ENCODE data around the gene ADAT3. TPM values are rescaled to one million over a fixed set of nuclear protein-coding genes. Genes with fewer than 3 reads are reported as not detected.

The ADAT3 gene
- total RNA-seq, 1 donor, result 3.3 TPM

GRCh38 chr19:1901940-1902404 lies 3.2 kb upstream of the ADAT3 start:
- DNase-seq (ENCODE audit: insufficient read length, low spot score, missing footprints), result no peak
- H3K79me2 ChIP-seq (ENCODE audit: insufficient read depth, low read length), result peaks cover 15% of the 10 kb centered on the region
- H3K4me3 ChIP-seq (ENCODE audit: insufficient read depth, low read length), result no peak overlapping the region
- no peak overlapping the region for H2AFZ ChIP-seq (ENCODE audit: low read length)
- no peaks in the 10 kb centered on the region for H3K27me3 ChIP-seq (ENCODE audit: insufficient read depth, low read length)
- H3K9me3 ChIP-seq (ENCODE audit: low read depth, low read length), result no peaks in the 10 kb centered on the region
- H3K36me3 ChIP-seq (ENCODE audit: insufficient read depth, low read length), result no peaks in the 10 kb centered on the region
- no peaks in the 10 kb centered on the region for H4K20me1 ChIP-seq (ENCODE audit: insufficient read depth, low read length)
- no peak for TF ChIP-seq CTCF (IDR thresholded peaks at IDR 0.05; ENCODE audit: extremely low read depth, low read depth, low read length)
- no peak overlapping the region for H3K27ac ChIP-seq (ENCODE audit: low read depth, low read length)
- H3K4me2 ChIP-seq (ENCODE audit: insufficient read depth, low read length), result no peak overlapping the region
- peaks cover 14% of the 10 kb centered on the region for H3K4me1 ChIP-seq (ENCODE audit: insufficient read depth, low read length)

- H3K79me2 ChIP-seq (ENCODE audit: insufficient read depth, low read length), result peaks cover 24% of the 10 kb centered on the region
- H3K27me3 ChIP-seq (ENCODE audit: insufficient read depth, low read length), result no peaks in the 10 kb centered on the region
- H3K9me3 ChIP-seq (ENCODE audit: low read depth, low read length), result no peaks in the 10 kb centered on the region
- H3K27ac ChIP-seq (ENCODE audit: low read depth, low read length), result no peak overlapping the region
- peaks cover 11% of the 10 kb centered on the region for H3K4me1 ChIP-seq (ENCODE audit: insufficient read depth, low read length)
- H3K4me3 ChIP-seq (ENCODE audit: insufficient read depth, low read length), result no peak overlapping the region
- no peak overlapping the region for H3K4me2 ChIP-seq (ENCODE audit: insufficient read depth, low read length)
- no peak overlapping the region for H2AFZ ChIP-seq (ENCODE audit: low read length)
- H4K20me1 ChIP-seq (ENCODE audit: insufficient read depth, low read length), result peaks cover 1% of the 10 kb centered on the region
- H3K36me3 ChIP-seq (ENCODE audit: insufficient read depth, low read length), result no peaks in the 10 kb centered on the region
- DNase-seq (ENCODE audit: insufficient read length, low spot score, missing footprints), result no peak
- no peak for TF ChIP-seq CTCF (IDR thresholded peaks at IDR 0.05; ENCODE audit: extremely low read depth, low read depth, low read length)
These were observed 2.3 kb upstream of the ADAT3 start for GRCh38 chr19:1902923-1903322.

- Histone ChIP-seq H3K27me3 (ENCODE audit: insufficient read depth, low read length) (no peaks in the 10 kb centered on the region), H3K36me3 (ENCODE audit: insufficient read depth, low read length) (no peaks in the 10 kb centered on the region), H3K9me3 (ENCODE audit: low read depth, low read length) (no peaks in the 10 kb centered on the region), H4K20me1 (ENCODE audit: insufficient read depth, low read length) (peaks cover 15% of the 10 kb centered on the region), H3K27ac (ENCODE audit: low read depth, low read length) (peak overlapping the region; percentile 51), H3K79me2 (ENCODE audit: insufficient read depth, low read length) (peaks cover 42% of the 10 kb centered on the region), H3K4me3 (ENCODE audit: insufficient read depth, low read length) (peak overlapping the region; percentile 91), H3K4me2 (ENCODE audit: insufficient read depth, low read length) (peak overlapping the region; percentile 81), H2AFZ (ENCODE audit: low read length) (peak overlapping the region; percentile 84), H3K4me1 (ENCODE audit: insufficient read depth, low read length) (peaks cover 11% of the 10 kb centered on the region)
- no peak for DNase-seq (ENCODE audit: insufficient read length, low spot score, missing footprints)
- TF ChIP-seq CTCF (IDR thresholded peaks at IDR 0.05; ENCODE audit: extremely low read depth, low read depth, low read length), result no peak
These were observed 414 bp upstream of the ADAT3 start for GRCh38 chr19:1904860-1905109.

GRCh38 chr19:1905863-1906375 lies 720 bp downstream of the ADAT3 start:
- H2AFZ ChIP-seq (ENCODE audit: low read length), result peak overlapping the region; percentile 78
- H3K36me3 ChIP-seq (ENCODE audit: insufficient read depth, low read length), result no peaks in the 10 kb centered on the region
- peak overlapping the region; percentile 91 for H3K4me3 ChIP-seq (ENCODE audit: insufficient read depth, low read length)
- no peak for DNase-seq (ENCODE audit: insufficient read length, low spot score, missing footprints)
- no peak for TF ChIP-seq CTCF (IDR thresholded peaks at IDR 0.05; ENCODE audit: extremely low read depth, low read depth, low read length)
- peak overlapping the region; percentile 60 for H3K27ac ChIP-seq (ENCODE audit: low read depth, low read length)
- H3K9me3 ChIP-seq (ENCODE audit: low read depth, low read length), result no peaks in the 10 kb centered on the region
- H4K20me1 ChIP-seq (ENCODE audit: insufficient read depth, low read length), result peaks cover 20% of the 10 kb centered on the region
- no peaks in the 10 kb centered on the region for H3K27me3 ChIP-seq (ENCODE audit: insufficient read depth, low read length)
- peaks cover 16% of the 10 kb centered on the region for H3K4me1 ChIP-seq (ENCODE audit: insufficient read depth, low read length)
- peaks cover 52% of the 10 kb centered on the region for H3K79me2 ChIP-seq (ENCODE audit: insufficient read depth, low read length)
- H3K4me2 ChIP-seq (ENCODE audit: insufficient read depth, low read length), result peak overlapping the region; percentile 85
